Activated CD4-positive, alpha-beta T cell treated with anti-CD3 and anti-CD28 coated beads, Interleukin-2, amount 50 U/mL, for 48 hours (primary cell): ENCODE results near the gene MLXIPL.
A peak's percentile ranks its signal among the peaks of the same experiment; 100 is the strongest.
"Not testable (repeated sequence)": the region's sequence is repeated elsewhere in the genome, so short reads cannot be mapped to it uniquely, and the experiment has no call there.

Experiments used
- DNase-seq, 2 experiments: peaks; one replicate each; pipeline ENCODE4 v3.0.0-alpha.2; 2020

MLXIPL gene

GRCh38 chr7:73611017-73611555, 13.2 kb downstream of the MLXIPL start:
- no peak for DNase-seq

GRCh38 chr7:73610105-73610504, 14.2 kb downstream of the MLXIPL start:
- no peak for DNase-seq

- DNase-seq: not testable (repeated sequence)
These were observed 16.7 kb downstream of the MLXIPL start for GRCh38 chr7:73607692-73607983.

- peak; percentile 69 to 72 for DNase-seq
These were observed 17.3 kb downstream of the MLXIPL start for GRCh38 chr7:73606801-73607691.

GRCh38 chr7:73605601-73606220, 18.6 kb downstream of the MLXIPL start:
- no peak for DNase-seq

- DNase-seq: no peak
These were observed 21.3 kb downstream of the MLXIPL start for GRCh38 chr7:73602721-73603651.

GRCh38 chr7:73599916-73600315, 24.4 kb downstream of the MLXIPL start:
- no peak for DNase-seq

GRCh38 chr7:73599151-73599882, 25.0 kb downstream of the MLXIPL start:
- DNase-seq: no peak

GRCh38 chr7:73597978-73598782, 26.1 kb downstream of the MLXIPL start:
- no peak for DNase-seq

GRCh38 chr7:73596191-73597065, 27.9 kb downstream of the MLXIPL start:
- DNase-seq: no peak

- DNase-seq: no peak
These were observed 29.0 kb downstream of the MLXIPL start for GRCh38 chr7:73595358-73595757.

- no peak for DNase-seq
These were observed 30.9 kb downstream of the MLXIPL start for GRCh38 chr7:73593207-73594045.

- no peak for DNase-seq
These were observed 37.4 kb downstream of the MLXIPL start for GRCh38 chr7:73586911-73587310.

GRCh38 chr7:73585196-73585595, 39.1 kb downstream of the MLXIPL start:
- no peak for DNase-seq

- DNase-seq: no peak
These were observed 41.6 kb downstream of the MLXIPL start for GRCh38 chr7:73582664-73583202.

- DNase-seq: not testable (repeated sequence)
These were observed 43.3 kb downstream of the MLXIPL start for GRCh38 chr7:73581006-73581405.

GRCh38 chr7:73578342-73579128, 45.8 kb downstream of the MLXIPL start, which contains the start of gene TBL2:
TBL2 (minus strand) TSS chr7:73578579; CDS start chr7:73578549, 30 bp downstream.
- peak; percentile 99 for DNase-seq
